Measurements from ENCODE around the gene NUMB. TPM values are rescaled to one million over a fixed set of nuclear protein-coding genes. Genes with fewer than 3 reads are reported as not detected.

The NUMB gene
- total RNA-seq, 1 donor from 2014 or later = 72.7 TPM

DNA sequence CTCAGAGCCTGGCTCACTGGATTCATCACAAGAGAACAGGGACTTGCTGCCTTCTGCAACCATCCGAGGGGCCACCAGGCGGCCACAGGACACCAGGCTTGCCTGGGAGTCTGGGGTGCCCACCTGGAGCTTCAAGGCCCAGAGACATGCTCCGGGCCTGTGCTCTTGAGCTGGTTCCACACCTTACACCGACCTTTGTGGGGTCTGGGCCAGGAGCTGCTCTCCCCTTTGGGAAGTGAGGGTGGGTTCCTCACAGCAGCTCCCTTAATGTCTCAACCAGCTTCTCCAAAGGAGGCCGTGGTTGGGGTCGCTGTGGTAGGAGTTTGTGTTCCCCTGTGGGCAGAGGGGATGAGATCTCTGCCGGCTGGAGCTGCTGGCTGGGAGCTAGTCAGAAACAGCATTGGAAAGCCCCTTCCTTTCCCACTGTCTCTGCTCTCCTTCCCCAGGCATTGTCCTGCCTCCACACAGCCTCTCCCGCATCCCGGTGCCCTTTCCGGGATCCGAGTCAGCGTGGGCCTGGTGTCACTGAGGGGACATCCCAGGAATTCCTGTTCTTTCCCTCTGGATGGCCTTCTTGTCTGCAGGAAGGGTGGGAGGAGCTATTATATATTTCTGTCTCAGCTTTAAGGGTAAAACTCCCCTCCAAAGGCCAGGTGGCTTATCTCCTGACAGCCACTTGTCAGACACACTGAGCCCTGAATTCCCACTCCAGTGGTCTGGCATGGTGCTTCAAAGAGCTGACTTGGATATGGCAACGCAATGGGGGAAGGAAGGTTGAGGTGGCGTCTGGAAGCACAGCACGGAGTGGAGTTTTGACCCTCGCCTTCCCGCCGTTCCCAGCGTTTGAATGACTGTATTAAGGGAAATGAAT, 226.1 kb downstream of the NUMB start:
- peaks cover 73% of the 10 kb centered on the region for H3K4me1 Mint-ChIP-seq (ENCODE audit: unreplicated experiment)
- H3K4me3 Mint-ChIP-seq (ENCODE audit: unreplicated experiment) = no peak overlapping the region
- no peaks in the 10 kb centered on the region for H3K9me3 Mint-ChIP-seq (ENCODE audit: unreplicated experiment)
- H3K27me3 Mint-ChIP-seq (ENCODE audit: unreplicated experiment) = peaks cover 8% of the 10 kb centered on the region
- TF ChIP-seq, protein P1, sequence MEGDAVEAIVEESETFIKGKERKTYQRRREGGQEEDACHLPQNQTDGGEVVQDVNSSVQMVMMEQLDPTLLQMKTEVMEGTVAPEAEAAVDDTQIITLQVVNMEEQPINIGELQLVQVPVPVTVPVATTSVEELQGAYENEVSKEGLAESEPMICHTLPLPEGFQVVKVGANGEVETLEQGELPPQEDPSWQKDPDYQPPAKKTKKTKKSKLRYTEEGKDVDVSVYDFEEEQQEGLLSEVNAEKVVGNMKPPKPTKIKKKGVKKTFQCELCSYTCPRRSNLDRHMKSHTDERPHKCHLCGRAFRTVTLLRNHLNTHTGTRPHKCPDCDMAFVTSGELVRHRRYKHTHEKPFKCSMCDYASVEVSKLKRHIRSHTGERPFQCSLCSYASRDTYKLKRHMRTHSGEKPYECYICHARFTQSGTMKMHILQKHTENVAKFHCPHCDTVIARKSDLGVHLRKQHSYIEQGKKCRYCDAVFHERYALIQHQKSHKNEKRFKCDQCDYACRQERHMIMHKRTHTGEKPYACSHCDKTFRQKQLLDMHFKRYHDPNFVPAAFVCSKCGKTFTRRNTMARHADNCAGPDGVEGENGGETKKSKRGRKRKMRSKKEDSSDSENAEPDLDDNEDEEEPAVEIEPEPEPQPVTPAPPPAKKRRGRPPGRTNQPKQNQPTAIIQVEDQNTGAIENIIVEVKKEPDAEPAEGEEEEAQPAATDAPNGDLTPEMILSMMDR (IDR thresholded peaks at IDR 0.05) = peak; percentile 30
- H3K27ac Mint-ChIP-seq (ENCODE audit: unreplicated experiment) = no peak overlapping the region
- H3K36me3 Mint-ChIP-seq (ENCODE audit: unreplicated experiment) = no peaks in the 10 kb centered on the region
- no peak for DNase-seq (ENCODE audit: extremely low spot score, unreplicated experiment)

DNA sequence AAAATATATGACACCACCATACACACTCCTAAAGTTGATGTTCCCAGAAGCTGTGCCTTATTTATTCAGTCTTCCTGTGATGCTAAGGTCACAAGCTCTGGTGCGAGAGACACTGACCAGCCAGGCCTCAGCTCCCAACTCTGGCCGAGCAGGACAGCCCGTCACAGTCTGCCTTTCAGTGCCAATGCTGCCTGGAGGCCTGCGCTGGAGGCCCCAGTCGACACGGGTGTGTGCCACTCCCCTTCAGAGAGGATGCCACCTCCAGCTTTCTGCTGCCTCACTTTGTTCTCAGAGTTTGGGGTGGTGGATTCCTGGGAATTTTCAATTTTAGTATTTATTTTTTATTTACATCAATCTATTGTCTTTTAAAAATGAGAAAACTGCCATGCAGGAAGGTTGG, 228.3 kb downstream of the NUMB start:
- Mint-ChIP-seq H3K4me3 (ENCODE audit: unreplicated experiment) (no peak overlapping the region), H3K9me3 (ENCODE audit: unreplicated experiment) (no peaks in the 10 kb centered on the region), H3K27me3 (ENCODE audit: unreplicated experiment) (peaks cover 8% of the 10 kb centered on the region), H3K36me3 (ENCODE audit: unreplicated experiment) (peaks cover 2% of the 10 kb centered on the region), H3K27ac (ENCODE audit: unreplicated experiment) (no peak overlapping the region), H3K4me1 (ENCODE audit: unreplicated experiment) (peaks cover 59% of the 10 kb centered on the region)
- TF ChIP-seq, protein P1 (IDR thresholded peaks at IDR 0.05) = no peak
- no peak for DNase-seq (ENCODE audit: extremely low spot score, unreplicated experiment)

DNA sequence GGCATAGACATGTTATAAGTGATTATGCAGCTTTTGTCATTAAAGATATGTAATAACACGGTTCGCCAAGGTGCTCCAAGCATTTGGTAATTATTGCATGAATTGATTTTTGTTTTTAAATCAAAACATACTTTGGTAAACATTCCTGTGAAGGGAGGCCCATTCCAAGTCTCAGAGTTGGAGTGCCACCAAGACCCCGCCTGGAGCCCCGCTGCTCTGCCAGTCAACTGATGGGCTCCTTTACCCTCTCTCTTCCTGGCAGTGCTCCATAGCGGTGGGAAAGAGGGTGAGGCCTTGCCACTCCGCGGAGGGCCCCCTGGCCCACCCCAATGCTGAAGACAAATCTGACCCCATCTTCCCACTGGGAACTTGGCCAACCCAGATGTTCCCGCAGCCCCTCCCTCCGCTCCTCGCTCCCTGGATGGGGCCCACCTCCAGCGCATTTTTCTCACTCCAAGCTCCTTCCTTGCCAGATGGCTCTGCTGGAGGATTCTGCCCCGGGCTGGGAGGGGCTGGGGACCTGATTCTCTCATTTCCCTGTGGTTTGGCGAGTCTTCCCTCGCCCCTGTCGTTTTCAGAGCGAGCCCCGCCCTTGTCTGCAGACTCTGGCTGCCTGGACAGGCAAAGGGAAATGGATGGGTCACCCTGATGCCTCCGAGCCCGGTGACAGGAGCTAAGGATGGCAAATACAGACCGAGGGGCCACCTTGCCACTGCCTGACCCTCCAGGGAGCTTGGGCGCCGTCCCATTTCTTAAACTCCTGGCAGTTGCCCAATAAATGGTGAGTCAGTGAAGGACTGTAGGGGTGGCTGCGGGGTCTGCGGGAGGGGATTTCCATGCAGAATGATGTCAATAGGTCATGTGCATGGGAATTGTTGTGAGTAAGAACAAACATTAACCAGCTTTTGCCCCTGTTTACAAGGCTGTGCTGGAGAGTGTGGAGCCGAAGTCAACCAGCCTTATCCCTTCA, 230.2 kb downstream of the NUMB start:
- Mint-ChIP-seq H3K9me3 (ENCODE audit: unreplicated experiment) (no peaks in the 10 kb centered on the region), H3K4me1 (ENCODE audit: unreplicated experiment) (peaks cover 52% of the 10 kb centered on the region), H3K27me3 (ENCODE audit: unreplicated experiment) (peaks cover 2% of the 10 kb centered on the region), H3K4me3 (ENCODE audit: unreplicated experiment) (peak overlapping the region; percentile 44), H3K27ac (ENCODE audit: unreplicated experiment) (peak overlapping the region; percentile 89), H3K36me3 (ENCODE audit: unreplicated experiment) (peaks cover 6% of the 10 kb centered on the region)
- TF ChIP-seq, protein P1 (IDR thresholded peaks at IDR 0.05) = no peak
- DNase-seq (ENCODE audit: extremely low spot score, unreplicated experiment) = peak; percentile 92

- TF ChIP-seq, protein P1 (IDR thresholded peaks at IDR 0.05) = no peak
- Mint-ChIP-seq H3K4me1 (ENCODE audit: unreplicated experiment) (peaks cover 53% of the 10 kb centered on the region), H3K36me3 (ENCODE audit: unreplicated experiment) (peaks cover 25% of the 10 kb centered on the region), H3K4me3 (ENCODE audit: unreplicated experiment) (no peak overlapping the region), H3K27ac (ENCODE audit: unreplicated experiment) (no peak overlapping the region), H3K9me3 (ENCODE audit: unreplicated experiment) (no peaks in the 10 kb centered on the region), H3K27me3 (ENCODE audit: unreplicated experiment) (no peaks in the 10 kb centered on the region)
- no peak for DNase-seq (ENCODE audit: extremely low spot score, unreplicated experiment)
These were observed 232.8 kb downstream of the NUMB start for GRCh38 chr14:73225496-73225895.

Other genes with a start within 250 kb of the NUMB start
- 44.3 and 48.7 TPM in 2 replicates for gene PAPLN, start 221.0 kb downstream of the NUMB start, total RNA-seq
- 14.8 and 16.3 TPM in 2 replicates for gene RIOX1, start 32.4 kb upstream of the NUMB start, total RNA-seq
- 8.7 and 9.4 TPM in 2 replicates for gene ACOT1, start 78.6 kb upstream of the NUMB start, total RNA-seq
- 0.46 TPM in 1 of 2 replicates, not detected in the other for gene HEATR4, start 100.4 kb upstream of the NUMB start, total RNA-seq
- 37.7 and 39.4 TPM in 2 replicates for gene ACOT2, start 110.7 kb upstream of the NUMB start, total RNA-seq
- gene ACOT4, start 133.3 kb upstream of the NUMB start, total RNA-seq = 1.3 and 1.4 TPM in 2 replicates
- not detected in 2 replicates for gene ACOT6, start 154.0 kb upstream of the NUMB start, total RNA-seq
- 12.5 and 12.7 TPM in 2 replicates for gene DNAL1, start 186.4 kb upstream of the NUMB start, total RNA-seq

Data from osteocyte (in vitro differentiated cells).